GM12878 (cell line): ENCODE measurements around the gene NEURL4. TPM values are rescaled to one million over a fixed set of nuclear protein-coding genes. Genes with fewer than 3 reads are reported as not detected.

Source experiments
- ATAC-seq: fragments of 200-7000 bp; cut with Tn5 transposase; 3 replicates; pipeline ENCODE4 v1.9.1; 2020; ENCODE audit warnings: mild to moderate bottlenecking, moderate library complexity
- BruUV-seq: library from RNA; stranded (reverse); fragments of 400-500 nt; replicated peaks from 2 replicates; lab custom pipeline; 2021; lab: Mats Ljungman, UMichigan
- CTCF ChIA-PET: fragments of 300-600 bp; sonication (Branson Sonifier 250); formaldehyde crosslinking; extraction: SDS; loops from one replicate; lab custom pipeline; 2021; ENCODE audit warnings: inconsistent platforms; lab: Yijun Ruan, JAX
- POLR2A ChIA-PET: fragments of 350-600 bp; formaldehyde crosslinking; extraction: SDS; loops from one replicate; lab custom pipeline; 2021; ENCODE audit warnings: inconsistent platforms; lab: Charles Lee
- RAD21 ChIA-PET: fragments of 300-600 bp; sonication (Branson Sonifier 250); formaldehyde crosslinking; loops from one replicate; lab custom pipeline; 2023; ENCODE audit warnings: antibody characterized with exemption; ENCODE audit not compliant: unreplicated experiment; lab: Charles Lee
- SMC1A ChIA-PET: fragments of 300-600 bp; sonication (Branson Sonifier 250); formaldehyde crosslinking; loops from one replicate; lab custom pipeline; 2023; ENCODE audit not compliant: unreplicated experiment, uncharacterized antibody; lab: Charles Lee
- DNase-seq: peaks from one replicate; pipeline ENCODE4 v3.0.0-alpha.2; 2011; ENCODE audit warnings: low read depth, low spot score
- FAIRE-seq: peaks from 3 replicates; lab custom pipeline; 2011; peaks lifted over from hg19 to GRCh38; lab: Jason Lieb, UNC
- H2AFZ ChIP-seq: 2 replicates; pipeline ENCODE4 v1.6.0; 2011; ENCODE audit warnings: low read depth, low read length, control low read depth; ENCODE audit not compliant: control insufficient read depth
- H3K27ac ChIP-seq: 2 replicates; pipeline ENCODE4 v1.5.1; 2011; ENCODE audit warnings: control low read depth; ENCODE audit not compliant: control insufficient read depth, insufficient read depth
- H3K27me3 ChIP-seq, 2 experiments: replicated peaks in 1 of 2; 2 replicates each; pipeline versions ENCODE4 v1.6.0 to v1.6.1; 2011; ENCODE audit warnings: low read length in 1 of 2; ENCODE audit not compliant: control insufficient read depth in 2 of 2, insufficient read depth in 2 of 2
- H3K36me3 ChIP-seq, 2 experiments: 2 replicates each; pipeline ENCODE4 v1.5.1; 2011; ENCODE audit warnings: low read length in 1 of 2; ENCODE audit not compliant: control insufficient read depth in 2 of 2, insufficient read depth in 2 of 2
- H3K4me1 ChIP-seq: 2 replicates; pipeline ENCODE4 v1.6.1; 2011; ENCODE audit warnings: mild to moderate bottlenecking, low read length, moderate library complexity, mixed read lengths; ENCODE audit not compliant: control insufficient read depth, insufficient read depth
- H3K4me2 ChIP-seq: 2 replicates; pipeline ENCODE4 v1.6.0; 2011; ENCODE audit warnings: control low read depth; ENCODE audit not compliant: control insufficient read depth, insufficient read depth
- H3K4me3 ChIP-seq: fragments of 200-600 bp; sonication (generic); 2 replicates; pipeline ENCODE4 v1.5.1; 2016
- H3K79me2 ChIP-seq: 2 replicates; pipeline ENCODE4 v1.6.0; 2011; ENCODE audit warnings: low read length; ENCODE audit not compliant: control insufficient read depth, insufficient read depth
- H3K9ac ChIP-seq: 2 replicates; pipeline ENCODE4 v1.8.0; 2011; ENCODE audit warnings: low read length, control low read depth, mixed read lengths; ENCODE audit not compliant: control insufficient read depth, insufficient read depth
- H3K9me3 ChIP-seq: replicated peaks from 3 replicates; pipeline ENCODE4 v1.5.1; 2011; ENCODE audit warnings: mild to moderate bottlenecking, low read length; ENCODE audit not compliant: control insufficient read depth, insufficient read depth
- H4K20me1 ChIP-seq: 2 replicates; pipeline ENCODE4 v1.6.0; 2011; ENCODE audit not compliant: control insufficient read depth, insufficient read depth
- HDAC6 ChIP-seq: fragments of 200-600 bp; sonication (generic); IDR thresholded peaks from one replicate; pipeline ENCODE4 v1.8.0; 2017; ENCODE audit warnings: antibody characterized with exemption; ENCODE audit not compliant: unreplicated experiment
- MEF2B ChIP-seq: fragments of 450-650 bp; IDR thresholded peaks from 2 replicates; pipeline ENCODE4 v1.6.1; 2018; ENCODE audit warnings: mild to moderate bottlenecking, moderate library complexity; ENCODE audit not compliant: partially characterized antibody, poor library complexity, severe bottlenecking
- NFYB ChIP-seq: IDR thresholded peaks from 2 replicates; pipeline ENCODE4 v1.6.1; 2011; ENCODE audit warnings: low read depth, mild to moderate bottlenecking, low read length, improper control_type of control experiment, moderate library complexity; ENCODE audit not compliant: insufficient read depth
- RAD51 ChIP-seq: fragments of 450-650 bp; IDR thresholded peaks from 2 replicates; pipeline ENCODE4 v1.6.1; 2016; ENCODE audit warnings: moderate library complexity, mild to moderate bottlenecking, inconsistent platforms
- SIX5 ChIP-seq: IDR thresholded peaks from 2 replicates; pipeline ENCODE4 v1.6.1; 2011; ENCODE audit warnings: mild to moderate bottlenecking, low read depth, low read length, moderate library complexity; ENCODE audit not compliant: severe bottlenecking
- SMAD5 ChIP-seq: IDR thresholded peaks from 2 replicates; pipeline ENCODE4 v1.6.1; 2016; ENCODE audit warnings: antibody characterized with exemption, low read depth
- TARDBP ChIP-seq: IDR thresholded peaks from 2 replicates; pipeline ENCODE4 v1.6.1; 2016; ENCODE audit warnings: borderline replicate concordance
- WGBS: methylation state at CpG from one replicate; pipeline ENCODE4 v1.1.6; 2016; ENCODE audit warnings: low lambda C conversion rate; ENCODE audit not compliant: insufficient replicate concordance, insufficient coverage; ENCODE audit errors: missing lambda C conversion rate; 5-methylcytosine and 5-hydroxymethylcytosine counted together
- in situ Hi-C: fragments of 300-500 bp; cut with MboI; formaldehyde crosslinking; loops from 9 replicates; pipeline ENCODE4 v1.14.3; 2018; ENCODE audit warnings: mixed read lengths
- intact Hi-C: fragments of 100-400 bp; cut with micrococcal nuclease; formaldehyde crosslinking; loops from one replicate; pipeline ENCODE4 v1.14.2; 2022; ENCODE audit not compliant: unreplicated experiment
- polyA plus RNA-seq, 11 experiments: library from polyadenylated mRNA; depleted of rRNA in 4 of 11; unstranded in 6 of 11; stranded (reverse) in 5 of 11; fragments of >200 nt; fragmentation: Nextera tagmentation in 4 of 11; fragmentation: Illumina TruSeq in 1 of 11; extraction: Ambion mirVana in 4 of 11; extraction: Trizol in 1 of 11; gene quantifications; 1 replicate in 1 of 11; 2 replicates in 10 of 11; pipeline versions ENCODE4 v1.2.1 to v1.2.3, GENCODE V29; 2011 to 2016; ENCODE audit warnings: inconsistent platforms in 2 of 11, missing spikeins in 2 of 11, low read depth in 1 of 11
- total RNA-seq, 4 experiments: library from RNA; depleted of rRNA in 3 of 4; stranded (reverse); fragments of >200 nt in 3 of 4; fragmentation: Illumina TruSeq in 1 of 4; extraction: Trizol in 1 of 4; gene quantifications; 2 replicates each; pipeline versions ENCODE4 v1.2.1 to v1.2.3, GENCODE V29; 2013 to 2021
- TF ChIP-seq, protein P1 (sequence below): fragments of 150-350 bp; IDR thresholded peaks from 2 replicates; pipeline ENCODE4 v1.6.1; 2016; ENCODE audit warnings: low read depth, low read length
- TF ChIP-seq, protein P2 (sequence below): IDR thresholded peaks from 2 replicates; pipeline ENCODE4 v1.6.1; 2011; ENCODE audit warnings: mild to moderate bottlenecking, low read depth, low read length, moderate library complexity; ENCODE audit not compliant: insufficient replicate concordance
- TF ChIP-seq, protein P3 (sequence below): IDR thresholded peaks from 2 replicates; pipeline ENCODE4 v1.6.1; 2012; ENCODE audit warnings: low read length, inconsistent platforms
- TF ChIP-seq, protein P4 (sequence below): fragments of 450-650 bp; IDR thresholded peaks from 2 replicates; pipeline ENCODE4 v1.6.1; 2017; ENCODE audit warnings: antibody characterized with exemption, mild to moderate bottlenecking, moderate library complexity

NEURL4 gene
- total and polyA plus RNA-seq, 10 of the 15 experiments (the other 5 are each of a cell fraction or from before 2014, with no cell fraction given) = 0.03 to 41.9 (median 10.0) TPM

DNA sequence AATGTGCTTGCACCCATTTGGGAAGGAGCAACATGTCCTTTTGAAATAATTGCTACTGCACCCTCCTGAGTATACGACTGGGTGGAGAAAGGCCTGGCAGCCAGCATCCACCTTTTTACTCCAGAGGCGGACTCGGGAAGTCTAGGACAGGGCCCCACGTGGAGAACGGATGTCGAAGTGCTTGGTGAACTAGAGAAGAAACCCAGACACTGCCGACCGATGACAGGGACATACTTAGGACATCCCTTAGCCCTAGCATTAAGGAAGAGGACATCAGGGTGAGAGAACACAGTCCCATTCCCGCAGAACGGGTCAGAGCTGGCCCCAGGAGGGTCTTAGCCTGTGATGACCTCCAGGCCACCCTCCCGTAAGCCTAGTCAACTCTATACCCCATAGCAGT is 38.5 kb downstream of the NEURL4 start (continued):
- TF ChIP-seq, protein P1, sequence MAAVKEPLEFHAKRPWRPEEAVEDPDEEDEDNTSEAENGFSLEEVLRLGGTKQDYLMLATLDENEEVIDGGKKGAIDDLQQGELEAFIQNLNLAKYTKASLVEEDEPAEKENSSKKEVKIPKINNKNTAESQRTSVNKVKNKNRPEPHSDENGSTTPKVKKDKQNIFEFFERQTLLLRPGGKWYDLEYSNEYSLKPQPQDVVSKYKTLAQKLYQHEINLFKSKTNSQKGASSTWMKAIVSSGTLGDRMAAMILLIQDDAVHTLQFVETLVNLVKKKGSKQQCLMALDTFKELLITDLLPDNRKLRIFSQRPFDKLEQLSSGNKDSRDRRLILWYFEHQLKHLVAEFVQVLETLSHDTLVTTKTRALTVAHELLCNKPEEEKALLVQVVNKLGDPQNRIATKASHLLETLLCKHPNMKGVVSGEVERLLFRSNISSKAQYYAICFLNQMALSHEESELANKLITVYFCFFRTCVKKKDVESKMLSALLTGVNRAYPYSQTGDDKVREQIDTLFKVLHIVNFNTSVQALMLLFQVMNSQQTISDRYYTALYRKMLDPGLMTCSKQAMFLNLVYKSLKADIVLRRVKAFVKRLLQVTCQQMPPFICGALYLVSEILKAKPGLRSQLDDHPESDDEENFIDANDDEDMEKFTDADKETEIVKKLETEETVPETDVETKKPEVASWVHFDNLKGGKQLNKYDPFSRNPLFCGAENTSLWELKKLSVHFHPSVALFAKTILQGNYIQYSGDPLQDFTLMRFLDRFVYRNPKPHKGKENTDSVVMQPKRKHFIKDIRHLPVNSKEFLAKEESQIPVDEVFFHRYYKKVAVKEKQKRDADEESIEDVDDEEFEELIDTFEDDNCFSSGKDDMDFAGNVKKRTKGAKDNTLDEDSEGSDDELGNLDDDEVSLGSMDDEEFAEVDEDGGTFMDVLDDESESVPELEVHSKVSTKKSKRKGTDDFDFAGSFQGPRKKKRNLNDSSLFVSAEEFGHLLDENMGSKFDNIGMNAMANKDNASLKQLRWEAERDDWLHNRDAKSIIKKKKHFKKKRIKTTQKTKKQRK = no peak
- TF ChIP-seq, protein P2, sequence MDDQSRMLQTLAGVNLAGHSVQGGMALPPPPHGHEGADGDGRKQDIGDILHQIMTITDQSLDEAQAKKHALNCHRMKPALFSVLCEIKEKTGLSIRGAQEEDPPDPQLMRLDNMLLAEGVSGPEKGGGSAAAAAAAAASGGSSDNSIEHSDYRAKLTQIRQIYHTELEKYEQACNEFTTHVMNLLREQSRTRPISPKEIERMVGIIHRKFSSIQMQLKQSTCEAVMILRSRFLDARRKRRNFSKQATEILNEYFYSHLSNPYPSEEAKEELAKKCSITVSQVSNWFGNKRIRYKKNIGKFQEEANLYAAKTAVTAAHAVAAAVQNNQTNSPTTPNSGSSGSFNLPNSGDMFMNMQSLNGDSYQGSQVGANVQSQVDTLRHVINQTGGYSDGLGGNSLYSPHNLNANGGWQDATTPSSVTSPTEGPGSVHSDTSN = no peak
- TF ChIP-seq, protein P3, sequence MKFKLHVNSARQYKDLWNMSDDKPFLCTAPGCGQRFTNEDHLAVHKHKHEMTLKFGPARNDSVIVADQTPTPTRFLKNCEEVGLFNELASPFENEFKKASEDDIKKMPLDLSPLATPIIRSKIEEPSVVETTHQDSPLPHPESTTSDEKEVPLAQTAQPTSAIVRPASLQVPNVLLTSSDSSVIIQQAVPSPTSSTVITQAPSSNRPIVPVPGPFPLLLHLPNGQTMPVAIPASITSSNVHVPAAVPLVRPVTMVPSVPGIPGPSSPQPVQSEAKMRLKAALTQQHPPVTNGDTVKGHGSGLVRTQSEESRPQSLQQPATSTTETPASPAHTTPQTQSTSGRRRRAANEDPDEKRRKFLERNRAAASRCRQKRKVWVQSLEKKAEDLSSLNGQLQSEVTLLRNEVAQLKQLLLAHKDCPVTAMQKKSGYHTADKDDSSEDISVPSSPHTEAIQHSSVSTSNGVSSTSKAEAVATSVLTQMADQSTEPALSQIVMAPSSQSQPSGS = no peak
- no peak for TF ChIP-seq NFYB
- TF ChIP-seq, all 136 proteins: peak for 0

DNA sequence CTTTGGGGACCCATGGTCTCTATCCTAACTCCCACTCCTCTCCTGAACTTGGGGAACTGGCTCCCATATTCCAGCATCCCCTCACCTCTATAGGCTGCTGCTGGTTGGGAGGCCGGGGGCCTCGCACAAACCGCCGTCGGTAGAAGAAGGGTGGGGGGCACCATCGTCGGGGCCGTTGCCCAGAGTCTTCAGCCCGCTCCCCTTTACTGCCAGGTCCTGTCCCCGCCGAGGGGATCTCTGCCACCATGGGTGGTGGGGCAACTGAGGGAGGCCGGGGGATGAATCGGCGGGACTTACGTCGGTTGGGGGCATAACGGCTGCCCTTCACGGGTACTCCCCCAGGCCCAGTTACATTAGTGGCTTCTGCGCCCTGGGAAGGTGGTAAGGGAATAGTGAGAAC is 39.0 kb downstream of the NEURL4 start:
- no peaks in the 10 kb centered on the region; the same call in 1 of the 2 replicates for H4K20me1 ChIP-seq
- ATAC-seq = no peak
- CTCF ChIA-PET = interaction anchor here (1.5 kb wide), 1 partner anchor 8 kb away, joined by 6 read pairs; no protein-coding TSS in a partner anchor
- H3K36me3 ChIP-seq = no peaks in the 10 kb centered on the region
- 59% methylated on average over 19 of the region's 19 CpGs for WGBS
- H3K9me3 ChIP-seq = no peaks in the 10 kb centered on the region
- no peaks in the 10 kb centered on the region for H3K79me2 ChIP-seq
- POLR2A ChIA-PET = no interaction called here
- no peak overlapping the region for H3K27ac ChIP-seq
- RAD21 ChIA-PET = no interaction called here
- in situ Hi-C loops (no loop called here), intact Hi-C loops (no loop called here)
- BruUV-seq = no TSS peak
- no peak overlapping the region for H2AFZ ChIP-seq
- H3K4me2 ChIP-seq = no peak overlapping the region
- FAIRE-seq = no peak
- no peak overlapping the region for H3K4me3 ChIP-seq
- peaks cover 3 to 6% of the 10 kb centered on the region in 2 experiments for H3K27me3 ChIP-seq
- SMC1A ChIA-PET = no interaction called here
- DNase-seq = no peak
- peaks cover 3% of the 10 kb centered on the region for H3K4me1 ChIP-seq
- no peak overlapping the region for H3K9ac ChIP-seq
- TF ChIP-seq MEF2B (no peak), SIX5 (no peak), SMAD5 (no peak), TARDBP (no peak), RAD51 (no peak), HDAC6 (no peak)
- TF ChIP-seq, protein P4, sequence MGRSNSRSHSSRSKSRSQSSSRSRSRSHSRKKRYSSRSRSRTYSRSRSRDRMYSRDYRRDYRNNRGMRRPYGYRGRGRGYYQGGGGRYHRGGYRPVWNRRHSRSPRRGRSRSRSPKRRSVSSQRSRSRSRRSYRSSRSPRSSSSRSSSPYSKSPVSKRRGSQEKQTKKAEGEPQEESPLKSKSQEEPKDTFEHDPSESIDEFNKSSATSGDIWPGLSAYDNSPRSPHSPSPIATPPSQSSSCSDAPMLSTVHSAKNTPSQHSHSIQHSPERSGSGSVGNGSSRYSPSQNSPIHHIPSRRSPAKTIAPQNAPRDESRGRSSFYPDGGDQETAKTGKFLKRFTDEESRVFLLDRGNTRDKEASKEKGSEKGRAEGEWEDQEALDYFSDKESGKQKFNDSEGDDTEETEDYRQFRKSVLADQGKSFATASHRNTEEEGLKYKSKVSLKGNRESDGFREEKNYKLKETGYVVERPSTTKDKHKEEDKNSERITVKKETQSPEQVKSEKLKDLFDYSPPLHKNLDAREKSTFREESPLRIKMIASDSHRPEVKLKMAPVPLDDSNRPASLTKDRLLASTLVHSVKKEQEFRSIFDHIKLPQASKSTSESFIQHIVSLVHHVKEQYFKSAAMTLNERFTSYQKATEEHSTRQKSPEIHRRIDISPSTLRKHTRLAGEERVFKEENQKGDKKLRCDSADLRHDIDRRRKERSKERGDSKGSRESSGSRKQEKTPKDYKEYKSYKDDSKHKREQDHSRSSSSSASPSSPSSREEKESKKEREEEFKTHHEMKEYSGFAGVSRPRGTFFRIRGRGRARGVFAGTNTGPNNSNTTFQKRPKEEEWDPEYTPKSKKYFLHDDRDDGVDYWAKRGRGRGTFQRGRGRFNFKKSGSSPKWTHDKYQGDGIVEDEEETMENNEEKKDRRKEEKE = no peak
